ENCODE measurements around the gene AGMO. TPM values are rescaled to one million over a fixed set of nuclear protein-coding genes. Genes with fewer than 3 reads are reported as not detected.

AGMO gene
- polyA plus RNA-seq, 1 donor (not counting 4 experiments of a cell fraction or from before 2014, with no cell fraction given): not detected

DNA sequence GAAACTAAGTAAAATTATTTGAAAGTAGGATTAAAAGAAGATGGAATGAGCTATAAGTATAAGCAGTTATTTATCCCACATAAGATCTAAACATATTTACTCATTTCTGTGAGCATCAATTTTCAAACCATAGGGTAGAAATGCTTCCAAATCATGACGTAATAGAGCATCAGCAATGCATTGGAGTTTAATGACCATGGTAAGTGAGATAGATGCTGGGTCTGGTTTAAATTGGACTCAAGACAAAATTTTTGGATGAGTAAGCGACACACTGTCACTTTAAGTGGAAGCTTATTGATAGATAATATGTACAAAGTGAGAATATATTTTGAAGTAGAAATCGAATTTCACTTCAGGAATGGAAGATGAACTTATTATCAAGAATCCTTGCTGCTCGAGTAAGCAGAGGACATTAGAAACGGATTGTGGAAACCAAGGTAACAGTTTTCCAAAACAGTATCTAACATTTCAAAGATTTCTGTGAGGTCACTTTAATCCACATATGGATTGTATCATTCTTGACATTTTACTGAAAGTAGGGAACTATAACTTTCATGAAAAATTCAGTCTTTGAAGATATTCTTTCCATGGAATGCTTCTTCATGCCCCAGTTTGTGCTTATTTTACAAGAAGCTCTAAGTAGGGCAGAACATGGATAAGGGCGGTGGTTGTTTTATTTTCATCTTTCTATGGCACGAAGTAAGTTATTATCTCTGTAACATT lies 85.8 kb downstream of the AGMO start:
- H3K4me1 ChIP-seq (ENCODE audit: control insufficient read depth, extremely low read depth, insufficient read depth, low read length): no peaks in the 10 kb centered on the region
- no peak overlapping the region for H3K4me2 ChIP-seq (ENCODE audit: control insufficient read depth, extremely low read depth, insufficient read depth, low read depth, low read length)
- H3K9ac ChIP-seq (ENCODE audit: control insufficient read depth, extremely low read depth, insufficient read depth, low read length): no peak overlapping the region
- H3K9me3 ChIP-seq (ENCODE audit: control insufficient read depth, low read depth, low read length): no peaks in the 10 kb centered on the region
- no peaks in the 10 kb centered on the region for H3K9me1 ChIP-seq (ENCODE audit: control insufficient read depth, extremely low read depth, insufficient read depth, low read length)
- no peaks in the 10 kb centered on the region for H3K27me3 ChIP-seq (ENCODE audit: control insufficient read depth, extremely low read depth, insufficient read depth, low read length)
- no peak overlapping the region for H3K27ac ChIP-seq (ENCODE audit: control insufficient read depth, insufficient read depth, low read length)
- TF ChIP-seq EZH2 (IDR thresholded peaks at IDR 0.05; ENCODE audit: low read length): no peak
- TF ChIP-seq, protein P1, sequence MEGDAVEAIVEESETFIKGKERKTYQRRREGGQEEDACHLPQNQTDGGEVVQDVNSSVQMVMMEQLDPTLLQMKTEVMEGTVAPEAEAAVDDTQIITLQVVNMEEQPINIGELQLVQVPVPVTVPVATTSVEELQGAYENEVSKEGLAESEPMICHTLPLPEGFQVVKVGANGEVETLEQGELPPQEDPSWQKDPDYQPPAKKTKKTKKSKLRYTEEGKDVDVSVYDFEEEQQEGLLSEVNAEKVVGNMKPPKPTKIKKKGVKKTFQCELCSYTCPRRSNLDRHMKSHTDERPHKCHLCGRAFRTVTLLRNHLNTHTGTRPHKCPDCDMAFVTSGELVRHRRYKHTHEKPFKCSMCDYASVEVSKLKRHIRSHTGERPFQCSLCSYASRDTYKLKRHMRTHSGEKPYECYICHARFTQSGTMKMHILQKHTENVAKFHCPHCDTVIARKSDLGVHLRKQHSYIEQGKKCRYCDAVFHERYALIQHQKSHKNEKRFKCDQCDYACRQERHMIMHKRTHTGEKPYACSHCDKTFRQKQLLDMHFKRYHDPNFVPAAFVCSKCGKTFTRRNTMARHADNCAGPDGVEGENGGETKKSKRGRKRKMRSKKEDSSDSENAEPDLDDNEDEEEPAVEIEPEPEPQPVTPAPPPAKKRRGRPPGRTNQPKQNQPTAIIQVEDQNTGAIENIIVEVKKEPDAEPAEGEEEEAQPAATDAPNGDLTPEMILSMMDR (optimal IDR thresholded peaks at IDR 0.05 in 1 of 3, IDR thresholded peaks at IDR 0.05 in 1 of 3, conservative IDR thresholded peaks at IDR 0.05 in 1 of 3; ENCODE audit: extremely low read depth in 1 of 3, insufficient read depth in 2 of 3, low read length in 3 of 3): no peak
- no peaks in the 10 kb centered on the region for H3K36me3 ChIP-seq (ENCODE audit: control insufficient read depth in 2 of 2, extremely low read depth in 1 of 2, insufficient read depth in 2 of 2, low read length in 2 of 2)
- dilution Hi-C loops (cut with MboI; ENCODE audit: extremely low pct_ligation_motif_present, low sequenced_read_pairs): no loop called here
- FAIRE-seq (no peak), DNase-seq (ENCODE audit: low read depth, low spot score) (no peak)
- no peaks in the 10 kb centered on the region for H4K20me1 ChIP-seq (ENCODE audit: control insufficient read depth, extremely low read depth, insufficient read depth, low read length)
- H2AFZ ChIP-seq (ENCODE audit: control insufficient read depth, low read length): no peak overlapping the region
- no peaks in the 10 kb centered on the region for H3K79me2 ChIP-seq (ENCODE audit: control insufficient read depth, insufficient read depth, low read length)
- H3K4me3 ChIP-seq (ENCODE audit: control insufficient read depth in 2 of 3, extremely low read depth in 1 of 3, insufficient read depth in 2 of 3, low read depth in 1 of 3, low read length in 3 of 3): no peak overlapping the region

DNA sequence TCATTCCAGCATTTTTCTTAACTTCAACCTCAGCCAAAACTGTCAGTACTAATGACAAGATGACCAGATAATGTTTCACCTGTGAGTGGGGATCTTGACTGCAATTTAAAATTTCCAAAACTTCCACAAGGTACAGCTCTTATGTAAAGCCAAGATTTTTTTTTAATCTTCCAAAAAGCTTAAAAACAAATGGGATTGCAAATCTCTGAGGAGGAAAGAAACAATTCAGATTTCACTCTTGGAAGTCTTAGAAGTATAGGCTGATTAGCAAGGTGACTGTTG lies 90.2 kb downstream of the AGMO start:
- H3K79me2 ChIP-seq (ENCODE audit: control insufficient read depth, insufficient read depth, low read length): no peaks in the 10 kb centered on the region
- no peak overlapping the region for H3K4me2 ChIP-seq (ENCODE audit: control insufficient read depth, extremely low read depth, insufficient read depth, low read depth, low read length)
- H3K27ac ChIP-seq (ENCODE audit: control insufficient read depth, insufficient read depth, low read length): no peak overlapping the region
- no peak overlapping the region for H3K4me3 ChIP-seq (ENCODE audit: control insufficient read depth in 2 of 3, extremely low read depth in 1 of 3, insufficient read depth in 2 of 3, low read depth in 1 of 3, low read length in 3 of 3)
- no peak for FAIRE-seq
- no peaks in the 10 kb centered on the region for H3K9me3 ChIP-seq (ENCODE audit: control insufficient read depth, low read depth, low read length)
- H3K9ac ChIP-seq (ENCODE audit: control insufficient read depth, extremely low read depth, insufficient read depth, low read length): no peak overlapping the region
- H3K27me3 ChIP-seq (ENCODE audit: control insufficient read depth, extremely low read depth, insufficient read depth, low read length): no peaks in the 10 kb centered on the region
- no peak overlapping the region for H2AFZ ChIP-seq (ENCODE audit: control insufficient read depth, low read length)
- no peak for DNase-seq (ENCODE audit: low read depth, low spot score)
- H3K4me1 ChIP-seq (ENCODE audit: control insufficient read depth, extremely low read depth, insufficient read depth, low read length): no peaks in the 10 kb centered on the region
- dilution Hi-C loops (cut with MboI; ENCODE audit: extremely low pct_ligation_motif_present, low sequenced_read_pairs): no loop called here
- H3K36me3 ChIP-seq (ENCODE audit: control insufficient read depth in 2 of 2, extremely low read depth in 1 of 2, insufficient read depth in 2 of 2, low read length in 2 of 2): no peaks in the 10 kb centered on the region
- H4K20me1 ChIP-seq (ENCODE audit: control insufficient read depth, extremely low read depth, insufficient read depth, low read length): no peaks in the 10 kb centered on the region
- no peak for TF ChIP-seq EZH2 (IDR thresholded peaks at IDR 0.05; ENCODE audit: low read length)
- TF ChIP-seq, protein P1 (optimal IDR thresholded peaks at IDR 0.05 in 1 of 3, IDR thresholded peaks at IDR 0.05 in 1 of 3, conservative IDR thresholded peaks at IDR 0.05 in 1 of 3; ENCODE audit: extremely low read depth in 1 of 3, insufficient read depth in 2 of 3, low read length in 3 of 3): no peak
- H3K9me1 ChIP-seq (ENCODE audit: control insufficient read depth, extremely low read depth, insufficient read depth, low read length): no peaks in the 10 kb centered on the region

Measured in keratinocyte (primary cell).